GM10248 (cell line): ENCODE data around the gene PMIS2.

Source experiments
- CTCF ChIA-PET: fragments of 300-600 bp; sonication (Branson Sonifier 250); formaldehyde crosslinking; extraction: SDS; loops from one replicate; lab custom pipeline; 2021; ENCODE audit warnings: antibody characterized with exemption; lab: Yijun Ruan, JAX
- POLR2A ChIA-PET: fragments of 350-650 bp; sonication (Branson Sonifier 250); formaldehyde crosslinking; extraction: SDS; loops from one replicate; lab custom pipeline; 2020; ENCODE audit warnings: antibody characterized with exemption; lab: Yijun Ruan, JAX
- DNase-seq: peaks from one replicate; pipeline ENCODE4 v3.0.0; 2012; ENCODE audit errors: extremely low spot score
- CTCF ChIP-seq: IDR thresholded peaks from 2 replicates; pipeline ENCODE4 v1.5.1; 2012; ENCODE audit warnings: mild to moderate bottlenecking, low read depth; ENCODE audit errors: extremely low read depth, missing control alignments, control extremely low read depth

Gene PMIS2

GRCh38 chr19:35628565-35629331 lies 42.8 kb downstream of the PMIS2 start, which contains the start of gene RBM42:
Gene RBM42 (plus strand): TSS chr19:35629036. CDS start chr19:35629154, 118 bp downstream.
- CTCF ChIA-PET = interaction anchor here (1.0 kb wide), 1 partner anchor 19 kb away, joined by 3 read pairs; no protein-coding TSS in a partner anchor
- TF ChIP-seq CTCF = no peak
- POLR2A ChIA-PET = no interaction called here
- DNase-seq = peak; percentile 99

- TF ChIP-seq CTCF = no peak
- POLR2A ChIA-PET = no interaction called here
- no peak for DNase-seq
- CTCF ChIA-PET = interaction anchor here (1.0 kb wide), 2 partner anchors 16 to 19 kb away, joined by 3 read pairs; no protein-coding TSS in a partner anchor
These were observed 43.3 kb downstream of the PMIS2 start for GRCh38 chr19:35629332-35629633.

- DNase-seq = no peak
- CTCF ChIA-PET = interaction anchor here (1.1 to 1.6 kb wide), 2 partner anchors 12 to 85 kb away, joined by 3 to 4 read pairs; no protein-coding TSS in a partner anchor
- POLR2A ChIA-PET = no interaction called here
- TF ChIP-seq CTCF = no peak
These were observed 47.9 kb downstream of the PMIS2 start for GRCh38 chr19:35633727-35634440.

GRCh38 chr19:35636651-35637050 lies 50.7 kb downstream of the PMIS2 start:
- TF ChIP-seq CTCF = no peak
- ChIA-PET CTCF (interaction anchor here (1.2 to 1.4 kb wide), 2 partner anchors 44 to 126 kb away, joined by 3 read pairs; no protein-coding TSS in a partner anchor), POLR2A (no interaction called here)
- no peak for DNase-seq
